ENCODE data around the gene APOBEC3G.

APOBEC3G gene

GRCh38 chr22:39129746-39130145 is 52.7 kb downstream of the APOBEC3G start:
- POLR2A ChIA-PET, result no interaction called here
- CTCF ChIA-PET, result interaction anchor here (1.2 kb wide), 1 partner anchor 361 kb away, joined by 3 read pairs; no protein-coding TSS in a partner anchor
- TF ChIP-seq TARDBP (IDR thresholded peaks at IDR 0.05), result no peak
- no peak for TF ChIP-seq FOXM1 (IDR thresholded peaks at IDR 0.05; ENCODE audit: borderline replicate concordance)
- TF ChIP-seq CTBP1 (IDR thresholded peaks at IDR 0.05; ENCODE audit: borderline replicate concordance), result no peak
- TF ChIP-seq PKNOX1 (IDR thresholded peaks at IDR 0.05), result no peak
- TF ChIP-seq SP1 (IDR thresholded peaks at IDR 0.05), result no peak
- no peak for TF ChIP-seq FOXK2 (IDR thresholded peaks at IDR 0.05)
- TF ChIP-seq ZNF384 (IDR thresholded peaks at IDR 0.05), result no peak
- no peak for TF ChIP-seq SUZ12 (IDR thresholded peaks at IDR 0.05)
- TF ChIP-seq L3MBTL2 (conservative IDR thresholded peaks at IDR 0.05), result no peak
- no peak for TF ChIP-seq HDGF (IDR thresholded peaks at IDR 0.05; ENCODE audit: borderline replicate concordance)
- TF ChIP-seq ARNT (IDR thresholded peaks at IDR 0.05), result no peak
- TF ChIP-seq NFRKB (IDR thresholded peaks at IDR 0.05), result no peak
- no peak for TF ChIP-seq ELF4 (IDR thresholded peaks at IDR 0.05)
- no peak for TF ChIP-seq LEF1 (IDR thresholded peaks at IDR 0.05; ENCODE audit: borderline replicate concordance)
- no peak for TF ChIP-seq BHLHE40 (IDR thresholded peaks at IDR 0.05; ENCODE audit: borderline replicate concordance)
- DNase-seq (ENCODE audit: extremely low spot score), result no peak

GRCh38 chr22:39130152-39130704 is 53.2 kb downstream of the APOBEC3G start:
- no peak for DNase-seq (ENCODE audit: extremely low spot score)
- TF ChIP-seq BHLHE40 (IDR thresholded peaks at IDR 0.05; ENCODE audit: borderline replicate concordance) (no peak), NFRKB (IDR thresholded peaks at IDR 0.05) (no peak), PKNOX1 (IDR thresholded peaks at IDR 0.05) (no peak), CTBP1 (IDR thresholded peaks at IDR 0.05; ENCODE audit: borderline replicate concordance) (no peak), ZNF384 (IDR thresholded peaks at IDR 0.05) (no peak), LEF1 (IDR thresholded peaks at IDR 0.05; ENCODE audit: borderline replicate concordance) (no peak), FOXM1 (IDR thresholded peaks at IDR 0.05; ENCODE audit: borderline replicate concordance) (no peak), ELF4 (IDR thresholded peaks at IDR 0.05) (no peak), SP1 (IDR thresholded peaks at IDR 0.05) (no peak), TARDBP (IDR thresholded peaks at IDR 0.05) (no peak), FOXK2 (IDR thresholded peaks at IDR 0.05) (no peak), L3MBTL2 (conservative IDR thresholded peaks at IDR 0.05) (no peak), FOXA1 (IDR thresholded peaks at IDR 0.05) (no peak), ARNT (IDR thresholded peaks at IDR 0.05) (no peak), HDGF (IDR thresholded peaks at IDR 0.05; ENCODE audit: borderline replicate concordance) (no peak), SUZ12 (IDR thresholded peaks at IDR 0.05) (no peak)
- ChIA-PET POLR2A (no interaction called here), CTCF (interaction anchor here (1.2 kb wide), 1 partner anchor 361 kb away, joined by 3 read pairs; no protein-coding TSS in a partner anchor)

GRCh38 chr22:39130892-39131855 is 54.1 kb downstream of the APOBEC3G start:
- CTCF ChIA-PET, result interaction anchor here (0.9 to 1.3 kb wide), 3 partner anchors 9 to 362 kb away, joined by 3 read pairs; no protein-coding TSS in a partner anchor
- POLR2A ChIA-PET, result interaction anchor here (0.7 kb wide), 1 partner anchor 186 kb away, joined by 3 read pairs; no protein-coding TSS in a partner anchor

GRCh38 chr22:39132281-39132680 is 55.2 kb downstream of the APOBEC3G start:
- TF ChIP-seq L3MBTL2 (conservative IDR thresholded peaks at IDR 0.05) (no peak), FOXM1 (IDR thresholded peaks at IDR 0.05; ENCODE audit: borderline replicate concordance) (no peak), ARNT (IDR thresholded peaks at IDR 0.05) (no peak), PKNOX1 (IDR thresholded peaks at IDR 0.05) (no peak)
- DNase-seq (ENCODE audit: extremely low spot score), result no peak
- ChIA-PET CTCF (interaction anchor here (1.3 kb wide), 1 partner anchor 11 kb away, joined by 3 read pairs; no protein-coding TSS in a partner anchor), POLR2A (no interaction called here)

More at GRCh38 chr22:39130892-39131855, 54.1 kb downstream of the APOBEC3G start:
- TF ChIP-seq PKNOX1 (IDR thresholded peaks at IDR 0.05) (no peak), FOXM1 (IDR thresholded peaks at IDR 0.05; ENCODE audit: borderline replicate concordance) (no peak), L3MBTL2 (conservative IDR thresholded peaks at IDR 0.05) (no peak), ELF4 (IDR thresholded peaks at IDR 0.05) (no peak), FOXA1 (IDR thresholded peaks at IDR 0.05) (no peak)
- no peak for DNase-seq (ENCODE audit: extremely low spot score)

DNA sequence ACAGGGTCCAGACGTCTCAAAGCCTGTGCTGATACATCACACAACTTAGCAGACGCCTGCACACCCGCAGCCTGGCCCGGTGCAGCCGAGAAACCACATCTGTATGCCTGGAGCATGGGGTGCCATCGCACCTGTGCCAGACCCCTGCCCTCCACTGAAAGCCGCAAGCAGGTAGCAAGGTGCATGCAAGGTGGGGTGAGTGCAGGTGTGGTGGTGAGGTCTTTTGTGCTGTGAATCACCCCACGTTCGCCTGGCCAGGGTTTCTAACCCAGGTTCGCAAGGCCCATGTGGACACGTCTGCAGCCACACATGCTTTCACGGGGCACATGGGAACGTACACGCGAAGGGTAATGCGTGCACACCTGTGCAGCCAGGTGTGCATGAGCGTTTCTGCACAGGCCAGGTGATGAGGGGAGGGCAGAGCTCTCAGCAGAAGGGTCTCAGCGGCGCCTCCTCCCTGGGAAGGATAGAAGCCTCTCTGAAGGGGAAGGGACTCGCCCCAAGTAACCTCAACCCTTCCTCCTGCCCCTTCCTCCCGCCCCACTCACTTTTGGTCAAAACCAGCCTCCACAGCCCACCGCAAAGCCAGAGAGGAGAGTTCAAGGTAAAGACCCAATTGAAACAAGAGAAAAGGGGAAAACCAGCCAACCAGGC is 55.9 kb downstream of the APOBEC3G start:
- ChIA-PET CTCF (no interaction called here), POLR2A (no interaction called here)
- DNase-seq (ENCODE audit: extremely low spot score), result no peak
- no peak for TF ChIP-seq SP1 (IDR thresholded peaks at IDR 0.05)
- TF ChIP-seq ELF4 (IDR thresholded peaks at IDR 0.05), result no peak
- TF ChIP-seq ARNT (IDR thresholded peaks at IDR 0.05), result no peak
- no peak for TF ChIP-seq L3MBTL2 (conservative IDR thresholded peaks at IDR 0.05)
- no peak for TF ChIP-seq BHLHE40 (IDR thresholded peaks at IDR 0.05; ENCODE audit: borderline replicate concordance)
- TF ChIP-seq TARDBP (IDR thresholded peaks at IDR 0.05), result no peak
- TF ChIP-seq FOXK2 (IDR thresholded peaks at IDR 0.05), result no peak
- TF ChIP-seq CTBP1 (IDR thresholded peaks at IDR 0.05; ENCODE audit: borderline replicate concordance), result no peak
- TF ChIP-seq FOXM1 (IDR thresholded peaks at IDR 0.05; ENCODE audit: borderline replicate concordance), result no peak
- TF ChIP-seq SUZ12 (IDR thresholded peaks at IDR 0.05), result no peak
- TF ChIP-seq PKNOX1 (IDR thresholded peaks at IDR 0.05), result no peak
- TF ChIP-seq NFRKB (IDR thresholded peaks at IDR 0.05), result no peak
- no peak for TF ChIP-seq ZNF384 (IDR thresholded peaks at IDR 0.05)

All from HEK293T (cell line).